K562 (cell line): ENCODE data around the gene ARAF. TPM values are rescaled to one million over a fixed set of nuclear protein-coding genes. Genes with fewer than 3 reads are reported as not detected.

Experiments used
- FOXP1 ChIP-seq: sonication (generic); formaldehyde crosslinking; IDR thresholded peaks from 2 replicates; pipeline ENCODE4 v1.8.0; 2022; ENCODE audit warnings: mild to moderate bottlenecking, missing genetic modification reagents
- FUS ChIP-seq: fragments of 200-400 bp; formaldehyde crosslinking; optimal IDR thresholded peaks from 2 replicates; pipeline ENCODE3; 2017; ENCODE audit warnings: low read depth, low read length
- HDAC1 ChIP-seq, 2 experiments: fragments of 450-650 bp; IDR thresholded peaks; 2 replicates each; pipeline ENCODE4 v1.6.1; 2016 to 2017; ENCODE audit warnings: inconsistent platforms in 1 of 2, mild to moderate bottlenecking in 1 of 2, moderate library complexity in 1 of 2
- HMGN3 ChIP-seq: IDR thresholded peaks from 2 replicates; pipeline ENCODE4 v1.6.1; 2011; ENCODE audit warnings: borderline replicate concordance, low read depth, mild to moderate bottlenecking, mixed read lengths, low read length; ENCODE audit not compliant: insufficient read length; ENCODE audit errors: extremely low read depth
- HNRNPLL ChIP-seq: fragments of 200-400 bp; formaldehyde crosslinking; IDR thresholded peaks from 2 replicates; pipeline ENCODE4 v1.6.1; 2017; ENCODE audit warnings: low read length, low read depth, mild to moderate bottlenecking; ENCODE audit not compliant: poor library complexity, severe bottlenecking
- L3MBTL2 ChIP-seq: fragments of 450-650 bp; IDR thresholded peaks from 2 replicates; pipeline ENCODE4 v1.6.1; 2016; ENCODE audit warnings: mild to moderate bottlenecking, moderate library complexity
- NFE2 ChIP-seq: IDR thresholded peaks from 2 replicates; pipeline ENCODE4 v1.6.1; 2014; ENCODE audit warnings: antibody characterized with exemption, low read depth
- NR2C2 ChIP-seq, 2 experiments: fragments of 200-800 bp in 1 of 2; sonication (Bioruptor generic) in 1 of 2; sonication (generic) in 1 of 2; formaldehyde crosslinking in 1 of 2; IDR thresholded peaks; 2 replicates each; pipeline versions ENCODE4 v1.6.1 to v1.8.0; 2016 to 2022; ENCODE audit warnings: mild to moderate bottlenecking in 1 of 2, missing compliant biosample characterization in 1 of 2, missing genetic modification characterization in 1 of 2, missing genetic modification reagents in 1 of 2
- PRMT5 ChIP-seq: sonication (generic); formaldehyde crosslinking; IDR thresholded peaks from 2 replicates; pipeline ENCODE4 v1.5.0; 2020; ENCODE audit warnings: missing genetic modification reagents
- RCOR1 ChIP-seq, 2 experiments: IDR thresholded peaks; 2 replicates each; pipeline ENCODE4 v1.6.1; 2012; ENCODE audit warnings: low read depth in 2 of 2, low read length in 2 of 2, borderline replicate concordance in 1 of 2, improper control_type of control experiment in 1 of 2
- SMARCE1 ChIP-seq: fragments of 450-650 bp; IDR thresholded peaks from 2 replicates; pipeline ENCODE4 v1.7.1; 2016; ENCODE audit warnings: mild to moderate bottlenecking
- TGIF2 ChIP-seq: sonication (generic); formaldehyde crosslinking; IDR thresholded peaks from 2 replicates; pipeline ENCODE4 v1.8.1; 2022; ENCODE audit warnings: mild to moderate bottlenecking, missing genetic modification reagents, moderate library complexity
- TOE1 ChIP-seq, 2 experiments: fragments of 450-650 bp in 1 of 2; sonication (generic) in 1 of 2; formaldehyde crosslinking in 1 of 2; IDR thresholded peaks; 2 replicates each; pipeline versions ENCODE4 v1.7.1 to v1.8.0; 2016 to 2022; ENCODE audit warnings: borderline replicate concordance in 2 of 2, mild to moderate bottlenecking in 2 of 2, antibody characterized with exemption in 1 of 2, inconsistent platforms in 1 of 2, low read depth in 1 of 2, missing genetic modification reagents in 1 of 2, moderate library complexity in 1 of 2
- ZNF347 ChIP-seq: fragments of 450-650 bp; formaldehyde crosslinking; IDR thresholded peaks from 2 replicates; pipeline ENCODE4 v1.4.0; 2020; ENCODE audit warnings: low read depth, mild to moderate bottlenecking, moderate library complexity
- ZZZ3 ChIP-seq: fragments of 450-650 bp; IDR thresholded peaks from 2 replicates; pipeline ENCODE4 v1.6.1; 2016; ENCODE audit warnings: antibody characterized with exemption, mild to moderate bottlenecking, moderate library complexity
- polyA plus RNA-seq, 8 experiments: library from polyadenylated mRNA; depleted of rRNA in 4 of 8; stranded (reverse) in 5 of 8; unstranded in 3 of 8; fragments of >200 nt; fragmentation: Nextera tagmentation in 2 of 8; fragmentation: Illumina TruSeq in 1 of 8; extraction: Ambion mirVana in 2 of 8; extraction: Trizol in 1 of 8; gene quantifications; 2 replicates each; pipeline versions ENCODE4 v1.2.1 to v1.2.3, GENCODE V29; 2011 to 2014; ENCODE audit warnings: inconsistent platforms in 1 of 8, missing spikeins in 1 of 8
- total RNA-seq, 7 experiments: library from RNA; depleted of rRNA in 6 of 7; stranded (reverse); fragments of >200 nt in 6 of 7; fragmentation: Illumina TruSeq in 2 of 7; extraction: Trizol in 2 of 7; gene quantifications; 2 replicates each; pipeline versions ENCODE4 v1.2.1 to v1.2.3, GENCODE V29; 2011 to 2021; ENCODE audit warnings: low replicate concordance in 1 of 7
- TF ChIP-seq, protein P1 (sequence below), 3 experiments: IDR thresholded peaks in 2 of 3; conservative IDR thresholded peaks in 1 of 3; 2 replicates each; pipeline ENCODE4 v1.5.1; 2011 to 2012; ENCODE audit warnings: low read length in 3 of 3, mild to moderate bottlenecking in 3 of 3, control low read depth in 2 of 3, improper control_type of control experiment in 1 of 3, inconsistent platforms in 1 of 3, low read depth in 1 of 3, mixed read lengths in 1 of 3, moderate library complexity in 1 of 3; ENCODE audit not compliant: insufficient read depth in 2 of 3
- TF ChIP-seq, protein P2 (sequence below): IDR thresholded peaks from 2 replicates; pipeline ENCODE4 v1.6.1; 2016; ENCODE audit warnings: missing genetic modification characterization, missing compliant biosample characterization
- TF ChIP-seq, protein P3 (sequence below): fragments of 200-800 bp; sonication (Bioruptor generic); IDR thresholded peaks from 2 replicates; pipeline ENCODE4 v1.6.1; 2017; ENCODE audit warnings: missing genetic modification characterization, missing compliant biosample characterization
- TF ChIP-seq, protein P4 (sequence below): sonication (generic); formaldehyde crosslinking; IDR thresholded peaks from 2 replicates; pipeline ENCODE4 v1.8.0; 2022; ENCODE audit warnings: mild to moderate bottlenecking, missing genetic modification reagents

The ARAF gene
- total and polyA plus RNA-seq, 9 of the 15 experiments (the other 6 are each of a cell fraction or from before 2014, with no cell fraction given): 5.5 to 70.0 (median 29.4) TPM

DNA sequence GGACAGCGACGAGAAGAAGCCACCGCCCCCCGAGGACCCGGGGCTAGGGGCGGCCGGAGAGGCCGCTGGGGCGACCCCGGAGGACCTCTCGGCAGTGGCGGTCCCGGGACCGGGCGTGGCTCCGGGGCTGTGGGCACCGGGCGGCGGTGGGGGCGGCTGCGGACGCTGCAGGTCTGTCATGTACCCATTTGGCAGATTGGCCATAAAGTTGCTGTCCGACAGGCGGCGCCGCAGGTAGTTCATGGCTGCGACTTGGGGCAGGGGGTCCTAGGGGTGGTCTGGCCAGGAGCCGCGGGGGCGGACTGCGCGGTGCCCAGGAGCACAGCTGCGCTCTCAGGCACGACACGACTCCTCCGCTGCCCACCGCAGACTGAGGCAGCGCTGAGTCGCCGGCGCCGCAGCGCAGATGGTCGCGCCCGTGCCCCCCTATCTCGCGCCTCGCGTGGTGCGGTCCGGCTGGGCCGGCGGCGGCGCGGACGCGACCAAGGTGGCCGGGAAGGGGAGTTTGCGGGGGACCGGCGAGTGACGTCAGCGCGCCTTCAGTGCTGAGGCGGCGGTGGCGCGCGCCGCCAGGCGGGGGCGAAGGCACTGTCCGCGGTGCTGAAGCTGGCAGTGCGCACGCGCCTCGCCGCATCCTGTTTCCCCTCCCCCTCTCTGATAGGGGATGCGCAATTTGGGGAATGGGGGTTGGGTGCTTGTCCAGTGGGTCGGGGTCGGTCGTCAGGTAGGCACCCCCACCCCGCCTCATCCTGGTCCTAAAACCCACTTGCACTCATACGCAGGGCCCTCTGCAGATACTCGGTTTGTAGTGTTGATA is 58.7 kb downstream of the ARAF start, which contains the start of gene SYN1 (continued):
- peak; percentile 56; the same call in 1 of the 2 replicates for TF ChIP-seq L3MBTL2
- no peak for TF ChIP-seq ZZZ3
- peak; percentile 60; the same call in 1 of the 2 replicates for TF ChIP-seq NR2C2 (CRISPR knock-in tag; IDR thresholded peaks at IDR 0.05)
- peak; percentile 17; the same call in 1 of the 2 replicates for TF ChIP-seq NR2C2 (tag; IDR thresholded peaks at IDR 0.05)
- TF ChIP-seq SMARCE1: no peak
- TF ChIP-seq NFE2: peak; percentile 23; the same call in 1 of the 2 replicates
- peak; percentile 78 for TF ChIP-seq FOXP1
- peak in 1 of 2 experiments; percentile 68; a peak in 1 of 4 replicates for TF ChIP-seq RCOR1 (IDR thresholded peaks at IDR 0.05; ENCODE audit: borderline replicate concordance in 1 of 2, low read depth in 2 of 2, low read length in 2 of 2)
- no peak for TF ChIP-seq ZNF347 (CRISPR knock-in tag)
- TF ChIP-seq HMGN3: peak; percentile 46
- peak; percentile 30 for TF ChIP-seq HNRNPLL
- no peak for TF ChIP-seq TOE1 (IDR thresholded peaks at IDR 0.05; ENCODE audit: borderline replicate concordance)
- TF ChIP-seq TOE1 (CRISPR knock-in tag; IDR thresholded peaks at IDR 0.05; ENCODE audit: borderline replicate concordance, low read depth): peak; percentile 88
- peak; percentile 83; the same call in 1 of the 2 replicates for TF ChIP-seq TGIF2 (CRISPR knock-in tag)
- peak; percentile 44 for TF ChIP-seq FUS
- TF ChIP-seq, protein P1, sequence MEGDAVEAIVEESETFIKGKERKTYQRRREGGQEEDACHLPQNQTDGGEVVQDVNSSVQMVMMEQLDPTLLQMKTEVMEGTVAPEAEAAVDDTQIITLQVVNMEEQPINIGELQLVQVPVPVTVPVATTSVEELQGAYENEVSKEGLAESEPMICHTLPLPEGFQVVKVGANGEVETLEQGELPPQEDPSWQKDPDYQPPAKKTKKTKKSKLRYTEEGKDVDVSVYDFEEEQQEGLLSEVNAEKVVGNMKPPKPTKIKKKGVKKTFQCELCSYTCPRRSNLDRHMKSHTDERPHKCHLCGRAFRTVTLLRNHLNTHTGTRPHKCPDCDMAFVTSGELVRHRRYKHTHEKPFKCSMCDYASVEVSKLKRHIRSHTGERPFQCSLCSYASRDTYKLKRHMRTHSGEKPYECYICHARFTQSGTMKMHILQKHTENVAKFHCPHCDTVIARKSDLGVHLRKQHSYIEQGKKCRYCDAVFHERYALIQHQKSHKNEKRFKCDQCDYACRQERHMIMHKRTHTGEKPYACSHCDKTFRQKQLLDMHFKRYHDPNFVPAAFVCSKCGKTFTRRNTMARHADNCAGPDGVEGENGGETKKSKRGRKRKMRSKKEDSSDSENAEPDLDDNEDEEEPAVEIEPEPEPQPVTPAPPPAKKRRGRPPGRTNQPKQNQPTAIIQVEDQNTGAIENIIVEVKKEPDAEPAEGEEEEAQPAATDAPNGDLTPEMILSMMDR (IDR thresholded peaks at IDR 0.05 in 2 of 3, conservative IDR thresholded peaks at IDR 0.05 in 1 of 3; ENCODE audit: insufficient read depth in 2 of 3, low read depth in 1 of 3, low read length in 3 of 3): peak; percentile 23 to 41 (median 31); a peak in 3 of 6 replicates
- TF ChIP-seq PRMT5 (CRISPR knock-in tag): peak; percentile 54; the same call in 1 of the 2 replicates
- no peak; a peak in 1 of 4 replicates for TF ChIP-seq HDAC1 (IDR thresholded peaks at IDR 0.05)
- TF ChIP-seq, protein P2, sequence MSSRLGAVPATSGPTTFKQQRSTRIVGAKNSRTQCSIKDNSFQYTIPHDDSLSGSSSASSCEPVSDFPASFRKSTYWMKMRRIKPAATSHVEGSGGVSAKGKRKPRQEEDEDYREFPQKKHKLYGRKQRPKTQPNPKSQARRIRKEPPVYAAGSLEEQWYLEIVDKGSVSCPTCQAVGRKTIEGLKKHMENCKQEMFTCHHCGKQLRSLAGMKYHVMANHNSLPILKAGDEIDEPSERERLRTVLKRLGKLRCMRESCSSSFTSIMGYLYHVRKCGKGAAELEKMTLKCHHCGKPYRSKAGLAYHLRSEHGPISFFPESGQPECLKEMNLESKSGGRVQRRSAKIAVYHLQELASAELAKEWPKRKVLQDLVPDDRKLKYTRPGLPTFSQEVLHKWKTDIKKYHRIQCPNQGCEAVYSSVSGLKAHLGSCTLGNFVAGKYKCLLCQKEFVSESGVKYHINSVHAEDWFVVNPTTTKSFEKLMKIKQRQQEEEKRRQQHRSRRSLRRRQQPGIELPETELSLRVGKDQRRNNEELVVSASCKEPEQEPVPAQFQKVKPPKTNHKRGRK (tag): no peak
- TF ChIP-seq, protein P3, sequence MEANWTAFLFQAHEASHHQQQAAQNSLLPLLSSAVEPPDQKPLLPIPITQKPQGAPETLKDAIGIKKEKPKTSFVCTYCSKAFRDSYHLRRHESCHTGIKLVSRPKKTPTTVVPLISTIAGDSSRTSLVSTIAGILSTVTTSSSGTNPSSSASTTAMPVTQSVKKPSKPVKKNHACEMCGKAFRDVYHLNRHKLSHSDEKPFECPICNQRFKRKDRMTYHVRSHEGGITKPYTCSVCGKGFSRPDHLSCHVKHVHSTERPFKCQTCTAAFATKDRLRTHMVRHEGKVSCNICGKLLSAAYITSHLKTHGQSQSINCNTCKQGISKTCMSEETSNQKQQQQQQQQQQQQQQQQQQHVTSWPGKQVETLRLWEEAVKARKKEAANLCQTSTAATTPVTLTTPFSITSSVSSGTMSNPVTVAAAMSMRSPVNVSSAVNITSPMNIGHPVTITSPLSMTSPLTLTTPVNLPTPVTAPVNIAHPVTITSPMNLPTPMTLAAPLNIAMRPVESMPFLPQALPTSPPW (CRISPR knock-in tag): peak; percentile 78
- TF ChIP-seq, protein P4, sequence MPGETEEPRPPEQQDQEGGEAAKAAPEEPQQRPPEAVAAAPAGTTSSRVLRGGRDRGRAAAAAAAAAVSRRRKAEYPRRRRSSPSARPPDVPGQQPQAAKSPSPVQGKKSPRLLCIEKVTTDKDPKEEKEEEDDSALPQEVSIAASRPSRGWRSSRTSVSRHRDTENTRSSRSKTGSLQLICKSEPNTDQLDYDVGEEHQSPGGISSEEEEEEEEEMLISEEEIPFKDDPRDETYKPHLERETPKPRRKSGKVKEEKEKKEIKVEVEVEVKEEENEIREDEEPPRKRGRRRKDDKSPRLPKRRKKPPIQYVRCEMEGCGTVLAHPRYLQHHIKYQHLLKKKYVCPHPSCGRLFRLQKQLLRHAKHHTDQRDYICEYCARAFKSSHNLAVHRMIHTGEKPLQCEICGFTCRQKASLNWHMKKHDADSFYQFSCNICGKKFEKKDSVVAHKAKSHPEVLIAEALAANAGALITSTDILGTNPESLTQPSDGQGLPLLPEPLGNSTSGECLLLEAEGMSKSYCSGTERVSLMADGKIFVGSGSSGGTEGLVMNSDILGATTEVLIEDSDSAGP: no peak
